ENCODE measurements around the gene CRYBG2. TPM values are rescaled to one million over a fixed set of nuclear protein-coding genes. Genes with fewer than 3 reads are reported as not detected.

The CRYBG2 gene
- polyA plus RNA-seq, 3 donors, result 0.52 TPM; not detected in 2

DNA sequence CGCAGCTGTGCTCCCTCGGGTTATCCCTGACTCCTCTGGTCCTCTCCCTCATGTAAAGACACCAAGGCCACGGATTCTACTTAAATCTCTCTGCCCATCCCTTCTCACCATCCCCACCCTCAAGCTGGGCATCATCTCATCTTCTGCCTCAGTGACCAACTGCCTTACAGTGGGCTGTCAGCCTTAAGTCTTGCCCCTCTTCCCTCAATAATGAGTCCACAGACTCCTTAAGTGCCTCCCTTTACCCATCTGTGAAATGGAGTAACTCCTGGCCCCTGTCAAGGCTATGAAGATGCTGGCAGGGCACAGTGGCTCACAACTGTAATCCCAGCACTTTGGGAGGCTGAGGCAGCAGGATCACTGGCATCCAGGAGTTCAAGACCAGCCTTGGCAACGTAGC, 62.0 kb downstream of the CRYBG2 start:
- H4K20me1 ChIP-seq (ENCODE audit: insufficient read depth, low read length), result no peaks in the 10 kb centered on the region
- H3K9me3 ChIP-seq (replicated peaks in 1 of 2; ENCODE audit: control insufficient read depth in 1 of 2, insufficient read depth in 1 of 2, low read length in 2 of 2), result no peaks in the 10 kb centered on the region
- H3K79me2 ChIP-seq (ENCODE audit: insufficient read depth, low read length), result peaks cover 30% of the 10 kb centered on the region
- TF ChIP-seq, protein P1, sequence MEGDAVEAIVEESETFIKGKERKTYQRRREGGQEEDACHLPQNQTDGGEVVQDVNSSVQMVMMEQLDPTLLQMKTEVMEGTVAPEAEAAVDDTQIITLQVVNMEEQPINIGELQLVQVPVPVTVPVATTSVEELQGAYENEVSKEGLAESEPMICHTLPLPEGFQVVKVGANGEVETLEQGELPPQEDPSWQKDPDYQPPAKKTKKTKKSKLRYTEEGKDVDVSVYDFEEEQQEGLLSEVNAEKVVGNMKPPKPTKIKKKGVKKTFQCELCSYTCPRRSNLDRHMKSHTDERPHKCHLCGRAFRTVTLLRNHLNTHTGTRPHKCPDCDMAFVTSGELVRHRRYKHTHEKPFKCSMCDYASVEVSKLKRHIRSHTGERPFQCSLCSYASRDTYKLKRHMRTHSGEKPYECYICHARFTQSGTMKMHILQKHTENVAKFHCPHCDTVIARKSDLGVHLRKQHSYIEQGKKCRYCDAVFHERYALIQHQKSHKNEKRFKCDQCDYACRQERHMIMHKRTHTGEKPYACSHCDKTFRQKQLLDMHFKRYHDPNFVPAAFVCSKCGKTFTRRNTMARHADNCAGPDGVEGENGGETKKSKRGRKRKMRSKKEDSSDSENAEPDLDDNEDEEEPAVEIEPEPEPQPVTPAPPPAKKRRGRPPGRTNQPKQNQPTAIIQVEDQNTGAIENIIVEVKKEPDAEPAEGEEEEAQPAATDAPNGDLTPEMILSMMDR (IDR thresholded peaks at IDR 0.05), result no peak
- peaks cover 63% of the 10 kb centered on the region in 2 donors for H3K4me1 ChIP-seq (ENCODE audit: control insufficient read depth in 1 of 2, insufficient read depth in 2 of 2, low read length in 2 of 2)
- Mint-ChIP-seq H3K27me3 (ENCODE audit: low read depth in 3 of 3) (peaks cover 0 to 8% (median 6%) of the 10 kb centered on the region in 3 donors), H3K4me1 (peaks cover 68% of the 10 kb centered on the region), H3K9me3 (no peaks in the 10 kb centered on the region), H3K4me3 (no peak overlapping the region), H3K36me3 (peaks cover 50 to 73% of the 10 kb centered on the region in 2 donors), H3K27ac (peak overlapping the region; percentile 96 to 100 (median 100))
- H3K27ac ChIP-seq (ENCODE audit: low read depth in 1 of 2, low read length in 2 of 2), result peak overlapping the region; percentile 99 to 100
- peak overlapping the region; percentile 92 for H3K9ac ChIP-seq (ENCODE audit: insufficient read depth, low read length, poor library complexity, severe bottlenecking)
- no peaks in the 10 kb centered on the region for H3K27me3 ChIP-seq (ENCODE audit: control insufficient read depth in 2 of 2, insufficient read depth in 2 of 2, low read length in 2 of 2)
- H2AFZ ChIP-seq (ENCODE audit: insufficient read depth, low read depth, low read length, poor library complexity, severe bottlenecking), result no peak overlapping the region
- 96% methylated on average over 3 of the region's 4 CpGs for WGBS (ENCODE audit: insufficient coverage)
- no peak for DNase-seq
- H3K4me2 ChIP-seq (replicated peaks; ENCODE audit: extremely low read depth, low read length, poor library complexity, severe bottlenecking), result no peak overlapping the region
- intact Hi-C loops (cut with micrococcal nuclease), result no loop called here
- H3K36me3 ChIP-seq (replicated peaks in 1 of 2; ENCODE audit: control insufficient read depth in 1 of 2, insufficient read depth in 2 of 2, low read length in 2 of 2), result peaks cover 36 to 50% of the 10 kb centered on the region in 2 donors
- no peak overlapping the region for H3K4me3 ChIP-seq (replicated peaks in 1 of 3; ENCODE audit: low read depth in 2 of 3, low read length in 3 of 3)

DNA sequence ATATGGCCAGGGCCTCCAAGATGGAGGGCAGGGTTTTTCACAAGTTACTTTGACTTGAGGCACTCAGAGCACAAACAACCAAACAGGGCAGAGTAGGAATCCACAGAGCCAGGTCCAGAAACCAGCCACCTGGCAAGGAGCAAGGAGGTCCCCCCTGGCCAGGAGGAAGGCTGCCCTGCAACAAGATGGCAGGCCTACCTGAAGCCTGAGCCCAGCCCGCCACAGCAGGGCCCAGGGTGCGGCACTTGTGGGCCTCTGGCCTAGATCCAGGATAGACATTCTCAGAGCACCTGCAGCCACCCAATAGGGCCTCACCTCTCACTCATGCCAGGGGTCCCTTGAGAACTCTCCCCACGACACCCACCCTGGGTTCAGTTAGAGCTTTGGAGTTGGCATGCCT, 62.5 kb downstream of the CRYBG2 start:
- no peaks in the 10 kb centered on the region for H3K27me3 ChIP-seq (ENCODE audit: control insufficient read depth in 2 of 2, insufficient read depth in 2 of 2, low read length in 2 of 2)
- Mint-ChIP-seq H3K36me3 (peaks cover 45 to 68% of the 10 kb centered on the region in 2 donors), H3K4me1 (peaks cover 73% of the 10 kb centered on the region), H3K27me3 (ENCODE audit: low read depth in 3 of 3) (peaks cover 0 to 8% (median 6%) of the 10 kb centered on the region in 3 donors), H3K4me3 (no peak overlapping the region), H3K9me3 (no peaks in the 10 kb centered on the region), H3K27ac (peak overlapping the region; percentile 96 to 100 (median 100))
- H3K9me3 ChIP-seq (replicated peaks in 1 of 2; ENCODE audit: control insufficient read depth in 1 of 2, insufficient read depth in 1 of 2, low read length in 2 of 2), result no peaks in the 10 kb centered on the region
- peak in 1 of 3 donors; percentile 5 for DNase-seq
- H3K36me3 ChIP-seq (replicated peaks in 1 of 2; ENCODE audit: control insufficient read depth in 1 of 2, insufficient read depth in 2 of 2, low read length in 2 of 2), result peaks cover 31 to 45% of the 10 kb centered on the region in 2 donors
- no peaks in the 10 kb centered on the region for H4K20me1 ChIP-seq (ENCODE audit: insufficient read depth, low read length)
- H3K9ac ChIP-seq (ENCODE audit: insufficient read depth, low read length, poor library complexity, severe bottlenecking), result peak overlapping the region; percentile 92
- peak overlapping the region in 1 of 3 experiments; percentile 52 for H3K4me3 ChIP-seq (replicated peaks in 1 of 3; ENCODE audit: low read depth in 2 of 3, low read length in 3 of 3)
- intact Hi-C loops (cut with micrococcal nuclease), result no loop called here
- peaks cover 28% of the 10 kb centered on the region for H3K79me2 ChIP-seq (ENCODE audit: insufficient read depth, low read length)
- peak overlapping the region; percentile 55 for H3K4me2 ChIP-seq (replicated peaks; ENCODE audit: extremely low read depth, low read length, poor library complexity, severe bottlenecking)
- no peak overlapping the region for H2AFZ ChIP-seq (ENCODE audit: insufficient read depth, low read depth, low read length, poor library complexity, severe bottlenecking)
- WGBS (ENCODE audit: insufficient coverage), result 83% methylated on average over 3 of the region's 3 CpGs
- TF ChIP-seq, protein P1 (IDR thresholded peaks at IDR 0.05), result no peak
- peak overlapping the region; percentile 99 to 100 for H3K27ac ChIP-seq (ENCODE audit: low read depth in 1 of 2, low read length in 2 of 2)
- H3K4me1 ChIP-seq (ENCODE audit: control insufficient read depth in 1 of 2, insufficient read depth in 2 of 2, low read length in 2 of 2), result peaks cover 68% of the 10 kb centered on the region in 2 donors

All from CD14-positive monocyte (primary cell).